Mesothelial cell of epicardium (in vitro differentiated cells): ENCODE measurements around the gene GRIA4. TPM values are rescaled to one million over a fixed set of nuclear protein-coding genes. Genes with fewer than 3 reads are reported as not detected.

Source experiments
- DNase-seq, 2 experiments: peaks; one replicate each; pipeline ENCODE4 v3.0.0; 2021; ENCODE audit warnings: low spot score in 2 of 2; ENCODE audit not compliant: unreplicated experiment in 2 of 2
- H3K27ac Mint-ChIP-seq: 2 replicates; pipeline ENCODE4 v1.8.0; 2021; ENCODE audit warnings: mixed read lengths
- H3K27me3 Mint-ChIP-seq: 2 replicates; pipeline ENCODE4 v1.8.0; 2021; ENCODE audit warnings: low read depth, mixed read lengths
- H3K36me3 Mint-ChIP-seq: 2 replicates; pipeline ENCODE4 v1.8.0; 2021; ENCODE audit warnings: mixed read lengths
- H3K4me1 Mint-ChIP-seq: 2 replicates; pipeline ENCODE4 v1.8.0; 2021; ENCODE audit warnings: mixed read lengths
- H3K4me3 Mint-ChIP-seq: 2 replicates; pipeline ENCODE4 v1.8.0; 2021; ENCODE audit warnings: mild to moderate bottlenecking, moderate library complexity, mixed read lengths
- H3K9me3 Mint-ChIP-seq: 2 replicates; pipeline ENCODE4 v1.8.0; 2021; ENCODE audit warnings: mixed read lengths
- CTCF ChIP-seq: fragments of 200-600 bp; sonication (generic); IDR thresholded peaks from one replicate; pipeline ENCODE4 v1.5.0; 2021; ENCODE audit warnings: antibody characterized with exemption; ENCODE audit not compliant: unreplicated experiment
- total RNA-seq: library from RNA; stranded (reverse); gene quantifications from 3 replicates; pipeline ENCODE4 v1.2.1, GENCODE V29; 2021

The GRIA4 gene
- total RNA-seq, 1 donor from 2014 or later, result 156 TPM

GRCh38 chr11:106021181-106021966, 411.5 kb downstream of the GRIA4 start:
- peaks cover 5% of the 10 kb centered on the region for H3K9me3 Mint-ChIP-seq
- DNase-seq, result peak in 1 of 2 experiments; percentile 17
- H3K27ac Mint-ChIP-seq, result peak overlapping the region; percentile 96
- H3K27me3 Mint-ChIP-seq, result no peaks in the 10 kb centered on the region
- H3K4me3 Mint-ChIP-seq, result peak overlapping the region; percentile 97
- peaks cover 36% of the 10 kb centered on the region for H3K4me1 Mint-ChIP-seq
- TF ChIP-seq CTCF, result no peak
- H3K36me3 Mint-ChIP-seq, result peaks cover 4% of the 10 kb centered on the region

GRCh38 chr11:106021967-106022794, 412.3 kb downstream of the GRIA4 start, which contains the start of gene MSANTD4:
MSANTD4 (minus strand) TSS chr11:106022240; CDS start chr11:106010917, 11,323 bp downstream.
- peak; percentile 94 to 98 for DNase-seq
- H3K27ac Mint-ChIP-seq, result peak within 1 kb of the TSS; percentile 96
- H3K36me3 Mint-ChIP-seq, result peaks cover 4% of the 10 kb centered on the region
- peak within 1 kb of the TSS; percentile 97 for H3K4me3 Mint-ChIP-seq
- H3K4me1 Mint-ChIP-seq, result peaks cover 33% of the 10 kb centered on the region
- H3K27me3 Mint-ChIP-seq, result no peaks in the 10 kb centered on the region
- no peak for TF ChIP-seq CTCF
- peaks cover 10% of the 10 kb centered on the region for H3K9me3 Mint-ChIP-seq

- H3K36me3 Mint-ChIP-seq, result peaks cover 4% of the 10 kb centered on the region
- H3K4me3 Mint-ChIP-seq, result peak overlapping the region; percentile 97
- DNase-seq, result no peak
- no peak for TF ChIP-seq CTCF
- peaks cover 15% of the 10 kb centered on the region for H3K9me3 Mint-ChIP-seq
- H3K27ac Mint-ChIP-seq, result peak overlapping the region; percentile 96
- H3K27me3 Mint-ChIP-seq, result no peaks in the 10 kb centered on the region
- peaks cover 33% of the 10 kb centered on the region for H3K4me1 Mint-ChIP-seq
Measured at GRCh38 chr11:106022795-106023275, 413.0 kb downstream of the GRIA4 start.

- TF ChIP-seq CTCF, result no peak
- Mint-ChIP-seq H3K9me3 (peaks cover 21% of the 10 kb centered on the region), H3K27ac (no peak overlapping the region), H3K27me3 (peaks cover 2% of the 10 kb centered on the region), H3K4me1 (no peaks in the 10 kb centered on the region), H3K36me3 (no peaks in the 10 kb centered on the region), H3K4me3 (no peak overlapping the region)
- no peak for DNase-seq
Measured at GRCh38 chr11:106030609-106031008, 420.7 kb downstream of the GRIA4 start.

GRCh38 chr11:106031202-106031810, 421.4 kb downstream of the GRIA4 start:
- Mint-ChIP-seq H3K9me3 (peaks cover 17% of the 10 kb centered on the region), H3K36me3 (no peaks in the 10 kb centered on the region), H3K27ac (no peak overlapping the region), H3K4me1 (no peaks in the 10 kb centered on the region), H3K27me3 (peaks cover 2% of the 10 kb centered on the region), H3K4me3 (no peak overlapping the region)
- no peak for TF ChIP-seq CTCF
- DNase-seq, result no peak
